Eye (tissue), 1 donor: ENCODE results near the gene PMEPA1.

Experiments used
- DNase-seq: peaks from one replicate; pipeline ENCODE4 v3.0.0-alpha.2; 2015

Gene PMEPA1

GRCh38 chr20:57600320-57601210 lies 109.2 kb downstream of the PMEPA1 start:
- no peak for DNase-seq

DNA sequence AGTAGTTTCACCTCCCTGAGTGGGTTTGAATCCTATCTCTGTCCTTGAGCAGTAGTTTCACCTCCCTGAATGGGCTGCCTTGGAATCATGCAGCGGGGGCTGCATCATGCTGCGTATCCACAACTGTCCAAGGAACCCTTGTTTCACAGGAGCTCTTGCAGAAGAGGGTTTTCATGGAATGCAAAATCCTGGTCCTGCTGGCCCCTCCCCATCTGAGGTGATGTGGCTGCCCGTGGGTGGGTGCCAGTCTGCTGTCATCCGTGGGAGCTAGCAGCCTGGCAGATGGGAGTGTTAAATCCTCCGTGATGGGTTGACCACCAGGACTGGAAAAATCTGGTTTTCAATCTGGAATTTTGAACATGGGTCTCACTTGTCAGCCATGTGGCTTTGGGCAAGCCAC lies 111.3 kb downstream of the PMEPA1 start:
- no peak for DNase-seq
